Muscle of leg (tissue), 11 donors: ENCODE data around the gene C7orf57. TPM values are rescaled to one million over a fixed set of nuclear protein-coding genes. Genes with fewer than 3 reads are reported as not detected.

Source experiments
- DNase-seq: peaks from one replicate; pipeline ENCODE4 v3.0.0; 2013
- H3K27ac ChIP-seq: one replicate; pipeline ENCODE4 v1.5.1; 2013; ENCODE audit warnings: mild to moderate bottlenecking, low read length, control low read depth
- H3K27me3 ChIP-seq: one replicate; pipeline ENCODE4 v1.6.1; 2013; ENCODE audit warnings: low read length; ENCODE audit not compliant: control insufficient read depth, insufficient read depth
- H3K36me3 ChIP-seq: one replicate; pipeline ENCODE4 v1.6.1; 2013; ENCODE audit warnings: low read length; ENCODE audit not compliant: control insufficient read depth, insufficient read depth
- H3K4me1 ChIP-seq: one replicate; pipeline ENCODE4 v1.6.1; 2013; ENCODE audit warnings: low read length; ENCODE audit not compliant: control insufficient read depth, insufficient read depth
- H3K4me3 ChIP-seq: one replicate; pipeline ENCODE4 v1.5.1; 2013; ENCODE audit warnings: low read length, control low read depth
- H3K9me3 ChIP-seq: replicated peaks from 2 replicates; pipeline ENCODE4 v1.6.1; 2013; ENCODE audit warnings: low read depth, low read length; ENCODE audit not compliant: control insufficient read depth
- WGBS: methylation state at CpG from one replicate; pipeline ENCODE4 v1.1.5; 2013; ENCODE audit warnings: missing lambda C conversion rate; ENCODE audit not compliant: insufficient coverage; 5-methylcytosine and 5-hydroxymethylcytosine counted together
- polyA plus RNA-seq, 8 donors: library from polyadenylated mRNA; unstranded; fragments of 120-200 nt; gene quantifications; one replicate each; pipeline versions ENCODE4 v1.2.1 to v1.2.3, GENCODE V29; 2013; ENCODE audit warnings: inconsistent platforms in 1 of 8, low replicate concordance in 1 of 8; ENCODE audit not compliant: insufficient read length in 8 of 8, insufficient read depth in 1 of 8
- total RNA-seq: library from RNA; stranded (reverse); fragments of 120-200 nt; gene quantifications from one replicate; pipeline ENCODE4 v1.2.4, GENCODE V29; 2013

The C7orf57 gene
- total and polyA plus RNA-seq, 9 donors, result 0.09 to 0.17 (median 0.10) TPM; not detected in 3

DNA sequence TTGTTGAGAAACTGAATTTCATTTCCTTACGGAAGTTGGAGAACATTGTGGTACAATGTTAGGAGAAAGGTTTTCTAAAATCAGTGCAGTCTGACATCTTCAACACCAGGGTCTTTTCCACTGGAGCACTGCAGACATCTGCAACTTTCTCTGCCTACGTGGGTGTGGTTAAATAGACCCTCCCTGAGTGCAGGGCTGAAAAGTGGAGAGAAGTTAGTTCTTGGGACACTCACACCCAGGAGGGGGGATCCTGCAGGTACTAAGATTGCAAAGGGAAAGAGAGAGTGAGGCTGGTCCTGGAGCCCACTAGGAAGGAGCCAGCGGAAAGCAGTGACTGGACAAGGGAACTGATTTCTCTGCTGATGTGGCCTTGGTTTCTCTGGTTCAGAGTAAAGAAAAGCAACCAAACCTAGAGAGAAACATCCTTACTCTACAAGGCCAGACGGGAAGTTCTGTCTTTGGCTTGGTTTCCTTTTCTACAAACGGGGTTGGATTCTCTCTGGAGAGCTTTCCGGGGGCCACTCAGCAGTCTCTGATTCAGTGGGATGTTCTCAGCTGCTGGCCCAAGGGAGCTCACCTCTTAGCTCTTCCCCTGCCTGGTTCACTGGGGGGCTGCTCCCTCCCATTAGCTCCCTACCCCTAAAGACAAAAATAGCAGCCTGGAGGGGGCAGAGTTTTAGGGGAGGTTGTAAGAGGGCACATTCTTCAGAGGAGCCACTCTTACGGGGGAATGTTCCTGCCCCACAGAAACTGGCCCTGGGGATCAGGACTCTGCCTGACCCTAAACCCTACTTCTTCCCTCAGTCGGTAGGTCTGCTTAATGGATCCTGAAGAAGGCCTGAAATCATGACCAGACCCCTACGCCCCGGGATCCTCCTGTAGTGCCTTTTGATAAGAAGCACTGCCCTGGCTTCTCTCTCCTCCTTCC lies 56.4 kb downstream of the C7orf57 start:
- H3K27me3 ChIP-seq, result peaks cover 46% of the 10 kb centered on the region
- H3K36me3 ChIP-seq, result no peaks in the 10 kb centered on the region
- no peak overlapping the region for H3K27ac ChIP-seq
- WGBS, result 67% methylated on average over 5 of the region's 10 CpGs
- no peak overlapping the region for H3K4me3 ChIP-seq
- no peak for DNase-seq
- H3K9me3 ChIP-seq, result no peaks in the 10 kb centered on the region
- H3K4me1 ChIP-seq, result peaks cover 10% of the 10 kb centered on the region

GRCh38 chr7:48094861-48095293 lies 59.5 kb downstream of the C7orf57 start:
- peaks cover 26% of the 10 kb centered on the region for H3K27me3 ChIP-seq
- H3K4me1 ChIP-seq, result no peaks in the 10 kb centered on the region
- no peaks in the 10 kb centered on the region for H3K9me3 ChIP-seq
- no peak overlapping the region for H3K4me3 ChIP-seq
- no CpG with 5 or more reads among the region's 3 CpGs for WGBS
- no peak for DNase-seq
- H3K27ac ChIP-seq, result no peak overlapping the region
- no peaks in the 10 kb centered on the region for H3K36me3 ChIP-seq

- H3K4me1 ChIP-seq, result no peaks in the 10 kb centered on the region
- WGBS, result 82% methylated on average over 2 of the region's 2 CpGs
- no peak overlapping the region for H3K27ac ChIP-seq
- no peak overlapping the region for H3K4me3 ChIP-seq
- no peaks in the 10 kb centered on the region for H3K9me3 ChIP-seq
- H3K36me3 ChIP-seq, result no peaks in the 10 kb centered on the region
- DNase-seq, result no peak
- H3K27me3 ChIP-seq, result peaks cover 16% of the 10 kb centered on the region
These were observed 60.9 kb downstream of the C7orf57 start for GRCh38 chr7:48096273-48096672.

DNA sequence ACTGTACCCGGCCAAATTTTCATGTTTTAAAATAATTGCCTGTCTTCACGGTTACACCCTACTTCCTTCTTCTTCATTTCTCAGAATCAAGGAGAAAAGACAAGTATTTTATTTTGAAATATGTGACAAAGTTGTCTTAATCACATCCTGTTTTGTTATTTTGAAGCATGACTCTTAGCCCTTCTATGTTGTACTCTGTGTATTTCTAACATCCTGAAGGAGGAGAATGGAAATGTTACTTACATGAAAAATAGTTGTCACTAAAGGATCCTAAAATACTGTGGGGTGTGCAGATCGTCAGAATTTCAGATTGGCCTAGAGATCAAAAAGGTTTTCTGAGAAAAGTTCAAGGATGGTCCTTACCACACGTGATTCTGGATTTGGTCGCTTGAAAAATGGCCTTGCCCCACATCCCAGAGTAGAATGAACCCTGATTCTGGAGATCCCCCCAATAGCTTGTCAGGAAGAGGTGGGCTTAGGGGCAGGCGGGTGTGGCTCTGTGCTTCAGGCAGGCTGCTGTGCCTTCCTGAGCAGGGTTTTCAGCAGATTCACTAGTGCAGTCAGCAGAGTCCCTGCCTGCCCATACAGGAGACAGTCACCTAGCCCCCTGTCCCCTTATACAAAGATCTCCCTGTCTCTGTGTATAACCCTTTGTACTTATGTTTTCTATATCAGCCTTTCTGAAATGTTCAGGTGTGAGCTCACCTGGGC lies 62.3 kb downstream of the C7orf57 start:
- Histone ChIP-seq H3K36me3 (no peaks in the 10 kb centered on the region), H3K4me1 (no peaks in the 10 kb centered on the region), H3K4me3 (no peak overlapping the region), H3K27ac (no peak overlapping the region), H3K27me3 (peaks cover 2% of the 10 kb centered on the region), H3K9me3 (no peaks in the 10 kb centered on the region)
- WGBS, result 71% methylated on average over 3 of the region's 6 CpGs
- no peak for DNase-seq

- H3K27ac ChIP-seq, result no peak overlapping the region
- H3K9me3 ChIP-seq, result no peaks in the 10 kb centered on the region
- DNase-seq, result no peak
- no peak overlapping the region for H3K4me3 ChIP-seq
- no peaks in the 10 kb centered on the region for H3K36me3 ChIP-seq
- H3K4me1 ChIP-seq, result no peaks in the 10 kb centered on the region
- H3K27me3 ChIP-seq, result no peaks in the 10 kb centered on the region
- no CpG with 5 or more reads among the region's 4 CpGs for WGBS
These were observed 63.5 kb downstream of the C7orf57 start for GRCh38 chr7:48098846-48099245.

GRCh38 chr7:48099781-48100180 lies 64.4 kb downstream of the C7orf57 start:
- H3K27ac ChIP-seq, result no peak overlapping the region
- WGBS, result 89% methylated on average over 3 of the region's 3 CpGs

GRCh38 chr7:48101352-48101751 lies 66.0 kb downstream of the C7orf57 start:
- Histone ChIP-seq H3K4me3 (no peak overlapping the region), H3K27me3 (no peaks in the 10 kb centered on the region), H3K27ac (no peak overlapping the region), H3K36me3 (no peaks in the 10 kb centered on the region), H3K9me3 (no peaks in the 10 kb centered on the region), H3K4me1 (no peaks in the 10 kb centered on the region)
- WGBS, result 79% methylated on average over 7 of the region's 8 CpGs
- no peak for DNase-seq

More at GRCh38 chr7:48099781-48100180, 64.4 kb downstream of the C7orf57 start:
- H3K9me3 ChIP-seq, result no peaks in the 10 kb centered on the region
- H3K27me3 ChIP-seq, result no peaks in the 10 kb centered on the region
- no peak overlapping the region for H3K4me3 ChIP-seq
- DNase-seq, result no peak
- H3K4me1 ChIP-seq, result no peaks in the 10 kb centered on the region
- H3K36me3 ChIP-seq, result no peaks in the 10 kb centered on the region

DNA sequence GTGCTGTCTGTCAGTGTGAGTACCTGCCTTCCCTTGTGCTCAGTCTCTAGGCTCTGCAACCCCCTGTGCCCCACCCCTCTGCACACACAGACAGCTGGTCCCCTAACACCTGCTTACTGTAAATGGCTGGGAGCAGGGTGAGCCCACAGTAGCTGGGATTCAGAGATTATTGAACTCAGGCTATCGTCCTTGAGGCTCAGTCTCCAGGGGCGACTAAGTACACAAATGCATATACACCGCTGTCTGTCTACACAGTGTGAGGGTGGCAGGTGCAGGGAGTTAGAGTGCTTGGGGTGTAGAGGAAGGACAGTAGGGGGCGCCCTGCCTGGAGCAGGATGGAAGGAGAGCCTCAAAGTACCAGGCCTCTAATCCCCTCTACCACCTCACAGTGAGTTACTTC lies 66.6 kb downstream of the C7orf57 start:
- Histone ChIP-seq H3K4me3 (no peak overlapping the region), H3K36me3 (no peaks in the 10 kb centered on the region), H3K27ac (no peak overlapping the region), H3K9me3 (no peaks in the 10 kb centered on the region), H3K27me3 (no peaks in the 10 kb centered on the region), H3K4me1 (no peaks in the 10 kb centered on the region)
- DNase-seq, result no peak
- WGBS, result 40% methylated on average over 1 of the region's 4 CpGs

DNA sequence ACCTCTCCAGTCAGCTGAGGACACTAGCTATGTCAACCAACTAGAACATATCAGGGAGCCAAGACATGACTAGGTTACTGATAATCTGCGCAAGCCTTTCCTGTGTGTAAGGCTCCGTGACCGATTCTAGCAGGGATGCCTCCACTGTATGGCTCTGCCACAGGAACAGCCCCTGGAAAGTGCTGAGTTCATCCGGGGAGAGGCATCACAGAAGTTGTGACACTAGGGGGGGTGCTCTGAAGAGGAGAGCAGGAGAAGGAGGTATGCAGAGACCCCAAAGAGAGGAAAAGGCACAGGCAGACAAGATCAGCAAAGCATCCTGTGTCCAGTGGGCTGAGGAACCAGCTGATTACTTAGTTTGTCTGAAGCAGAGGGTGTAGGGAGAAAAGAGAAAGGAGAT lies 67.2 kb downstream of the C7orf57 start:
- Histone ChIP-seq H3K27me3 (no peaks in the 10 kb centered on the region), H3K4me1 (no peaks in the 10 kb centered on the region), H3K4me3 (no peak overlapping the region), H3K36me3 (no peaks in the 10 kb centered on the region), H3K27ac (no peak overlapping the region), H3K9me3 (no peaks in the 10 kb centered on the region)
- 96% methylated on average over 3 of the region's 4 CpGs for whole genome bisulfite sequencing
- DNase-seq, result no peak

GRCh38 chr7:48105045-48105444 lies 69.7 kb downstream of the C7orf57 start:
- Histone ChIP-seq H3K36me3 (no peaks in the 10 kb centered on the region), H3K9me3 (no peaks in the 10 kb centered on the region), H3K27ac (no peak overlapping the region), H3K4me3 (no peak overlapping the region), H3K4me1 (no peaks in the 10 kb centered on the region), H3K27me3 (peaks cover 2% of the 10 kb centered on the region)
- DNase-seq, result no peak
- 93% methylated on average over 3 of the region's 5 CpGs for WGBS
